HG03060 (cell line): ENCODE measurements around the gene SUB1.
A peak's percentile ranks its signal among the peaks of the same experiment; 100 is the strongest.
"Not testable (repeated sequence)": the region's sequence is repeated elsewhere in the genome, so short reads cannot be mapped to it uniquely, and the experiment has no call there.

Experiments
- ATAC-seq: cut with Tn5 transposase; IDR thresholded peaks from one replicate; pipeline ENCODE4 v1.9.1; 2021; ENCODE audit warnings: low read depth, moderate number of reproducible peaks; ENCODE audit not compliant: unreplicated experiment

The SUB1 gene

GRCh38 chr5:32585446-32586275 is at the start of gene SUB1:
TSS of gene SUB1 (plus strand) at chr5:32585557. CDS start at chr5:32588513, 2,956 bp downstream.
- ATAC-seq = peak; percentile 30

- ATAC-seq = no peak
These were observed 49.1 kb upstream of the SUB1 start for GRCh38 chr5:32536246-32536645.

- peak; percentile 20 for ATAC-seq
These were observed 47.8 kb upstream of the SUB1 start for GRCh38 chr5:32537437-32538029.

- peak; percentile 75 for ATAC-seq
These were observed 47.3 kb upstream of the SUB1 start for GRCh38 chr5:32538031-32538547.

- no peak for ATAC-seq
These were observed 45.1 kb upstream of the SUB1 start for GRCh38 chr5:32539981-32540845.

- ATAC-seq = no peak
These were observed 44.1 kb upstream of the SUB1 start for GRCh38 chr5:32541241-32541640.

- peak; percentile 62 for ATAC-seq
These were observed 42.9 kb upstream of the SUB1 start for GRCh38 chr5:32542216-32543059.

GRCh38 chr5:32543291-32543690 is 42.1 kb upstream of the SUB1 start:
- ATAC-seq = no peak

GRCh38 chr5:32545102-32545800 is 40.1 kb upstream of the SUB1 start:
- no peak for ATAC-seq

- ATAC-seq = no peak
These were observed 34.2 kb upstream of the SUB1 start for GRCh38 chr5:32551194-32551593.

GRCh38 chr5:32551865-32552264 is 33.5 kb upstream of the SUB1 start:
- ATAC-seq = no peak

GRCh38 chr5:32552491-32552890 is 32.9 kb upstream of the SUB1 start:
- not testable (repeated sequence) for ATAC-seq

- no peak for ATAC-seq
These were observed 32.4 kb upstream of the SUB1 start for GRCh38 chr5:32552936-32553335.

- ATAC-seq = not testable (repeated sequence)
These were observed 31.1 kb upstream of the SUB1 start for GRCh38 chr5:32554181-32554780.

GRCh38 chr5:32556543-32556942 is 28.8 kb upstream of the SUB1 start:
- not testable (repeated sequence) for ATAC-seq

- no peak for ATAC-seq
These were observed 25.9 kb upstream of the SUB1 start for GRCh38 chr5:32559411-32559810.

- no peak for ATAC-seq
These were observed 25.4 kb upstream of the SUB1 start for GRCh38 chr5:32559921-32560320.

GRCh38 chr5:32562056-32562455 is 23.3 kb upstream of the SUB1 start:
- ATAC-seq = no peak

- ATAC-seq = no peak
These were observed 22.5 kb upstream of the SUB1 start for GRCh38 chr5:32562843-32563242.
